Mesendoderm (in vitro differentiated cells): ENCODE measurements around the gene PRPSAP1. TPM values are rescaled to one million over a fixed set of nuclear protein-coding genes. Genes with fewer than 3 reads are reported as not detected.

ENCODE experiments used
- DNase-seq: peaks from one replicate; pipeline ENCODE4 v3.0.0; 2013
- H2AK5ac ChIP-seq: 2 replicates; pipeline ENCODE4 v1.6.1; 2013; ENCODE audit warnings: low read length, inconsistent platforms
- H2BK120ac ChIP-seq: 2 replicates; pipeline ENCODE4 v1.6.1; 2013; ENCODE audit warnings: low read depth, mild to moderate bottlenecking, low read length, moderate library complexity, mixed read lengths
- H2BK15ac ChIP-seq: replicated peaks from 2 replicates; pipeline ENCODE4 v1.6.1; 2013; ENCODE audit warnings: low read depth, mild to moderate bottlenecking, moderate library complexity
- H2BK5ac ChIP-seq: 2 replicates; pipeline ENCODE4 v1.6.1; 2013; ENCODE audit warnings: low read length, inconsistent platforms
- H3K18ac ChIP-seq: 2 replicates; pipeline ENCODE4 v1.6.1; 2013; ENCODE audit warnings: mild to moderate bottlenecking, low read length, mixed read lengths
- H3K23ac ChIP-seq: one replicate; pipeline ENCODE4 v1.6.1; 2013; ENCODE audit warnings: low read length
- H3K27ac ChIP-seq: 2 replicates; pipeline ENCODE4 v1.5.1; 2013; ENCODE audit warnings: low read depth, mild to moderate bottlenecking, inconsistent platforms, low read length, moderate library complexity
- H3K27me3 ChIP-seq: 2 replicates; pipeline ENCODE4 v1.6.1; 2013; ENCODE audit warnings: low read length, control low read depth, mild to moderate bottlenecking, inconsistent platforms; ENCODE audit not compliant: insufficient read depth, poor library complexity
- H3K36me3 ChIP-seq: 2 replicates; pipeline ENCODE4 v1.6.1; 2013; ENCODE audit warnings: low read length, inconsistent platforms; ENCODE audit not compliant: control insufficient read depth, insufficient read depth
- H3K4ac ChIP-seq: one replicate; pipeline ENCODE4 v1.6.1; 2013; ENCODE audit warnings: low read depth, mild to moderate bottlenecking, low read length, moderate library complexity
- H3K4me1 ChIP-seq: 2 replicates; pipeline ENCODE4 v1.6.1; 2013; ENCODE audit warnings: low read depth, low read length, inconsistent platforms; ENCODE audit not compliant: control insufficient read depth
- H3K4me2 ChIP-seq: 2 replicates; pipeline ENCODE4 v1.6.1; 2013; ENCODE audit warnings: low read length
- H3K4me3 ChIP-seq: 2 replicates; pipeline ENCODE4 v1.5.1; 2013; ENCODE audit warnings: mild to moderate bottlenecking, low read length
- H3K56ac ChIP-seq: one replicate; pipeline ENCODE4 v1.6.1; 2013; ENCODE audit warnings: low read length
- H3K79me1 ChIP-seq: 2 replicates; pipeline ENCODE4 v1.6.1; 2013; ENCODE audit warnings: low read length, inconsistent platforms
- H3K79me2 ChIP-seq: 2 replicates; pipeline ENCODE4 v1.6.1; 2013; ENCODE audit warnings: mild to moderate bottlenecking, low read length; ENCODE audit not compliant: control insufficient read depth, insufficient read depth
- H3K9ac ChIP-seq: 2 replicates; pipeline ENCODE4 v1.6.1; 2013; ENCODE audit warnings: low read length, inconsistent platforms
- H4K5ac ChIP-seq: one replicate; pipeline ENCODE4 v1.6.1; 2013; ENCODE audit warnings: low read length
- H4K8ac ChIP-seq: one replicate; pipeline ENCODE4 v1.6.1; 2013; ENCODE audit warnings: low read depth, mild to moderate bottlenecking, control low read depth, low read length, moderate library complexity
- WGBS: extraction: QIAGEN DNeasy Blood & Tissue Kit; methylation state at CpG from one replicate; pipeline ENCODE4 v1.1.7; 2013; ENCODE audit warnings: low lambda C conversion rate, missing lambda C conversion rate; ENCODE audit not compliant: insufficient coverage; ENCODE audit errors: extremely low coverage; 5-methylcytosine and 5-hydroxymethylcytosine counted together
- small RNA-seq: library from polyadenylated mRNA; stranded (forward); fragments of <200 nt; extraction: miRNeasy Mini kit (QIAGEN cat#:217004); gene quantifications from one replicate; pipeline ENCODE3, GENCODE V24; 2013; ENCODE audit not compliant: insufficient read depth

PRPSAP1 gene

GRCh38 chr17:76261421-76262215, 92.1 kb downstream of the PRPSAP1 start:
- no peak overlapping the region for H3K4me3 ChIP-seq

GRCh38 chr17:76260669-76261068, 93.0 kb downstream of the PRPSAP1 start:
- H3K9ac ChIP-seq, result no peak overlapping the region
- H3K36me3 ChIP-seq, result no peaks in the 10 kb centered on the region
- no peak overlapping the region for H3K4ac ChIP-seq
- H4K8ac ChIP-seq, result no peak overlapping the region
- H2BK15ac ChIP-seq, result no peak overlapping the region
- no peaks in the 10 kb centered on the region for H3K27me3 ChIP-seq
- no CpG with 5 or more reads among the region's 5 CpGs for WGBS
- no peak overlapping the region for H3K23ac ChIP-seq
- no peak overlapping the region for H3K56ac ChIP-seq
- peaks cover 2% of the 10 kb centered on the region for H3K4me1 ChIP-seq
- no peak overlapping the region for H3K18ac ChIP-seq
- H2AK5ac ChIP-seq, result no peak overlapping the region
- H3K79me1 ChIP-seq, result no peaks in the 10 kb centered on the region
- no peak overlapping the region for H3K4me2 ChIP-seq
- H3K27ac ChIP-seq, result no peak overlapping the region
- H3K4me3 ChIP-seq, result no peak overlapping the region
- no peak overlapping the region for H4K5ac ChIP-seq
- H2BK120ac ChIP-seq, result no peak overlapping the region
- peaks cover under 1% of the 10 kb centered on the region for H3K79me2 ChIP-seq
- H2BK5ac ChIP-seq, result no peak overlapping the region
- no peak for DNase-seq

More at GRCh38 chr17:76261421-76262215, 92.1 kb downstream of the PRPSAP1 start:
- Histone ChIP-seq H3K4me1 (peaks cover 2% of the 10 kb centered on the region), H3K9ac (no peak overlapping the region), H3K4me2 (no peak overlapping the region), H4K5ac (no peak overlapping the region), H3K27me3 (no peaks in the 10 kb centered on the region), H3K4ac (no peak overlapping the region), H3K27ac (no peak overlapping the region), H3K79me1 (peaks cover 2% of the 10 kb centered on the region), H2BK120ac (no peak overlapping the region), H3K79me2 (peaks cover 4% of the 10 kb centered on the region), H4K8ac (no peak overlapping the region), H3K36me3 (no peaks in the 10 kb centered on the region), H2AK5ac (no peak overlapping the region), H3K23ac (no peak overlapping the region), H3K56ac (no peak overlapping the region), H3K18ac (no peak overlapping the region), H2BK5ac (no peak overlapping the region), H2BK15ac (no peak overlapping the region)
- no peak for DNase-seq
- no CpG with 5 or more reads among the region's 23 CpGs for WGBS

DNA sequence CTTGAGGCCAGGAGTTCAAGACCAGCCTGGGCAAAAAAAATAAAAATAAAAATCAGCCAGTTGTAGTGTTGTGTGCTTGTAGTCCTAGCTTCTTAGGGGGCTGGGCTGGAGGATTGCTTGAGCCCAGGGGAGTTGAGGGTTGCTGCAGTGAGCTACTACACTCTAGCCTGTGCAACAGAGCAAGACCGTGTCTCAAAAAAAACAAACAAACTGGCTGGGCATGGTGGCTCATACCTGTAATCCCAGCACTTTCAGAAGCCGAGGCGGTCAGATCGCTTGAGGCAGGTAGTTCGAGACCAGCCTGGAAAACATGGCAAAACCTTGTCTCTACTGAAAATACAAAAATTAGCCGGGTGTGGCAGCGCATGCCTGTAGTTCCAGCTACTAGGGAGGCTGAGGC, 93.5 kb downstream of the PRPSAP1 start:
- no CpG with 5 or more reads among the region's 7 CpGs for WGBS
- Histone ChIP-seq H3K4me1 (peaks cover 2% of the 10 kb centered on the region), H3K9ac (no peak overlapping the region), H3K27me3 (no peaks in the 10 kb centered on the region), H3K23ac (no peak overlapping the region), H3K79me2 (no peaks in the 10 kb centered on the region), H2BK15ac (no peak overlapping the region), H2AK5ac (no peak overlapping the region), H3K4ac (no peak overlapping the region), H4K5ac (no peak overlapping the region), H3K27ac (no peak overlapping the region), H3K79me1 (no peaks in the 10 kb centered on the region), H3K56ac (no peak overlapping the region), H3K36me3 (no peaks in the 10 kb centered on the region), H3K18ac (no peak overlapping the region), H2BK5ac (no peak overlapping the region), H2BK120ac (no peak overlapping the region), H4K8ac (no peak overlapping the region), H3K4me2 (no peak overlapping the region), H3K4me3 (no peak overlapping the region)
- DNase-seq, result no peak

Small RNAs within 50 kb of the gene (small RNA-seq; reads per million reads assigned to genes)
- not detected for gene RF00019
- not detected for gene RNU6-24P
